ENCODE results near the gene PLCZ1.
"Not testable (repeated sequence)": the region's sequence is repeated elsewhere in the genome, so short reads cannot be mapped to it uniquely, and the experiment has no call there.

The PLCZ1 gene

GRCh38 chr12:18703911-18704310, 33.9 kb downstream of the PLCZ1 start:
- no peak for DNase-seq (ENCODE audit: low read depth in 2 of 2)

GRCh38 chr12:18703321-18703720, 34.5 kb downstream of the PLCZ1 start:
- DNase-seq (ENCODE audit: low read depth in 2 of 2), result no peak

GRCh38 chr12:18700271-18700670, 37.5 kb downstream of the PLCZ1 start:
- no peak for DNase-seq (ENCODE audit: low read depth in 2 of 2)

DNA sequence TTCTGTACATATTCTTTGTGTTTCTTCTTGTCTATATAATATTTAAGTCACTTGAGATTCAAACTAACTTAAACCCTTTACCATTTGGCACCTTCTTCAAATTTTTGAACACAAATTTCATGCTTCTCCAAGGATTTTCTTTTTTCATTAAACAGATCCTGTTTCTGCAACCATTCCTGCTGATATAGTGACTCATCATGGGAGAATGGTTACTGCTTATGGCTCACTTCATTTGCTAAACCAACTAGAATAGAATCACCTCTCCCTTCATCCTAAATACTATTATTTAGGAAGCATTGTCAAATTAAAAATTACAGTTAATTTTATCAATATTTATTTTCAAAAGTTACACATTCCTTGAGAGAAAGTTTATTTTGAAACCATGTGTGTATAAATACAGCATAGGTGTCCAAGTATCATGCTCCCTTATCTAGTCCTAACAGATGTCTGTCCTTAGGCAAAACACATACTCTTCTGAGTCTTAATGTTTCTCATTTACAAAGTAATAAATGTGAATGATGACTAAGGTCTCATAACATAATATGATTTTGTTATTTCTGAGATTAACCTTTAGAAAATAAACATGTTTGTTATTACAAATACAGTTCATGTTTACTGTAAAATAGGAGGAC, 40.7 kb downstream of the PLCZ1 start:
- no peak for DNase-seq (ENCODE audit: low read depth in 2 of 2)

- DNase-seq (ENCODE audit: low read depth in 2 of 2), result not testable (repeated sequence)
These were observed 43.8 kb downstream of the PLCZ1 start for GRCh38 chr12:18693986-18694385.

GRCh38 chr12:18690653-18691052, 47.2 kb downstream of the PLCZ1 start:
- DNase-seq (ENCODE audit: low read depth in 2 of 2), result no peak

DNA sequence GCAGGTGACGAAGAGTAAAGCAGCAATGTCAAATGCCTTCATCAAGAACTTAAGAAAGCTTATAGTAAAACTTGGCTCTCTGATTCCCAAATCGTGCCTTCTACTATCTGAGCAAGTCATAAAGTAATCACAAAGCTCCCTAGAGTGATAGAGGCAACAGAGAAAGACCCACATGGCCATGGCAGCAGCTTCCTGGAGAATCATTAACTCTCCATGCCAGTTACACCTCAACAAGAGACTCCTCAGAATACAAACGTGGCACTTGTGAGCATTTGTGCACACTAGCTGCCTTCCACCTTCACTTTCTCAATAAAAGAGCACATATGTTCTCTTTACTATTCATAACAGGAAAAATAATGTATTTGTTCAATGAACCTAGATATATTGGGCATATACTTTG, 48.0 kb downstream of the PLCZ1 start:
- no peak for DNase-seq (ENCODE audit: low read depth in 2 of 2)

DNA sequence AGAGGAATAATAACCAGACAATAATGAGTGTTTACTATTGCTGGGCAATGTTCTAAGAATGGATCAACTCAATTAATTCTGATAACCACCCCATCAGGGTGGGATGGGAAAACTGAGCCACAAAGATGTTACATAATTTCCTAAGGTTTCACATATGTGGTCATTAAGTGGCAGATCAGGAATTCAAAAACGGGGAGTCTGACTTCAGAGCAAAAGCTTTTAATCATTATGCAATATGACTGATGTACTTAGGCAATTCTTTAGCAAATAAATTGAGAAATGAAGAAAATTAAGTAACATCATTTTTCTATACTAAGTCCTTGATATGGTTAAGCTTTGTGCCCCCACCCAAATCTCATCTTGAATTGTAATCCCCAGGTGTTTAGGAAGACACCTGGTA, 53.4 kb downstream of the PLCZ1 start:
- no peak for DNase-seq (ENCODE audit: low read depth in 2 of 2)

GRCh38 chr12:18683327-18684013, 54.3 kb downstream of the PLCZ1 start:
- DNase-seq (ENCODE audit: low read depth in 2 of 2), result no peak

DNA sequence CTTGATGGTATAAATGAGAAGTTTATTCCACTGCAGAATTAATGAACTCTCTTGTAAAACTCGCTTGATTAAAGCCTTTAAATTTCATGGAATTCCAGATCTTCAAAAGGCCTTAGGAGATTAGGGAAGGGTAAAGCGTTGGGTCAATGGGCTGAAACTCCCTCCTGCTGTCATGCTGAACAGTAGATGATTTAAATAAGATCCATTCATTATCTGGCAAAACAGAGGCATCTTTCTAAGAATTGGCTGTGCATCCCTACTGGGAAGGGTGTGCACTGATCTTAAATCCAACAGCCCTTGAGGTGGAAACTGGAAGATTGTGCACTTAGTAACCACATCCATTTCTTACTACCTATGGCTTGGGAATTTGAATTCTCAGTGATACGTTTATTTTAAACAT, 56.0 kb downstream of the PLCZ1 start:
- no peak for DNase-seq (ENCODE audit: low read depth in 2 of 2)

- no peak for DNase-seq (ENCODE audit: low read depth in 2 of 2)
These were observed 60.7 kb downstream of the PLCZ1 start for GRCh38 chr12:18676996-18677588.

- DNase-seq (ENCODE audit: low read depth in 2 of 2), result no peak
These were observed 61.7 kb downstream of the PLCZ1 start for GRCh38 chr12:18676141-18676540.

DNA sequence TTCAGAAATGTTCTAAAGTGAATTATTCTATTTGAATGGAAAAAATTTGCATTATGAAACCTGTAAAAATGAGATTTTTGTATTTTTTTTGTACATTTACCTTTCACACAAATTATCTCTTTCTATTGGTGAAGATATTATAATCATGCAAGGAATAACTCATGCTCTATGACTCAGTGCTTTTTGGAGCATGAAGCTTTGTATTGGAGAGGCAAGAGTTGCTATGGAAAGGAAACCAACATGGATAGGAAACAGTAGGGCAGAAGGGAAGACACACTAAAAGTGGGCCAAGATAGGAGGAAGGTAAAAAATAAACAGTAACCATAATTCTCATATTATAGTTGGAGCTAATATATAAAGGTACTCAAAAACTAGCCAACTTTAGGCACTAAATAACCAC, 79.0 kb downstream of the PLCZ1 start:
- no peak for DNase-seq (ENCODE audit: low read depth in 2 of 2)

DNA sequence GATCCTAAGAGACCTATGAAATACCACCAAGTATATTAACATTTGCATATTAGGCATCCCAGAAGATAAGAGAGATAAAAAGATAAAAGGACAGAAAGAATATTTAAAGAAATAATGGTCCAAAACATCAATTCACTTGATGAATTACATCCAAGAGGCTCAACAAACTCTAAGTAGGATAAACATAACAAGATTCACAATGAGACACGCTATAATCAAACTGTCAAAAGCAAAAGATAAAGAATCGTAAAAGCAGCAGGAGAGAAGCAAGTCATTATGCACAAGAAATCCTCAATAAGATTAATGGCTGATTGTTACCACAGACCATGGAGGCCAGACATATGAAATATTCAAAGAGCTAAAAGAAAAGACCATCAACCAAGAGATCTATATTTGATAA, 79.6 kb downstream of the PLCZ1 start:
- no peak for DNase-seq (ENCODE audit: low read depth in 2 of 2)

GRCh38 chr12:18655351-18655750, 82.5 kb downstream of the PLCZ1 start:
- no peak for DNase-seq (ENCODE audit: low read depth in 2 of 2)

DNA sequence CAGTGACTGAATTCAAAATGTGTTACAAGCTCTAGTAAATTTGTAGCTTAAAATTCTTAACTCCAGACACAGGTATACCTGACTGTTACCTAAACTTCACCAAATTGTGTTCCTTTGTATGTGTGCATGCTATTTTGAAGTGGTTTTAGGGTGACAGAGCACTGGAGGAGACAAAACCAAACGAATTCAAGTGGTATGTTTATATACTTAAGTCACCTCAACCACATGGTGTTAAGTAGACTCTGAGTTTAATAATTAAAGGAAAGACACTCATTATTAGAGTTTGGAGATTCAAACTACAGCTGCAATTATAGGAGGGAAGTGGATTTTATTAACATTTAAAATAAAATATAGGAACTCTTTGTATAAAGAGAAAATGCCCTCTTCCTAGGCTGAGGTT, 84.3 kb downstream of the PLCZ1 start:
- no peak for DNase-seq (ENCODE audit: low read depth in 2 of 2)

DNA sequence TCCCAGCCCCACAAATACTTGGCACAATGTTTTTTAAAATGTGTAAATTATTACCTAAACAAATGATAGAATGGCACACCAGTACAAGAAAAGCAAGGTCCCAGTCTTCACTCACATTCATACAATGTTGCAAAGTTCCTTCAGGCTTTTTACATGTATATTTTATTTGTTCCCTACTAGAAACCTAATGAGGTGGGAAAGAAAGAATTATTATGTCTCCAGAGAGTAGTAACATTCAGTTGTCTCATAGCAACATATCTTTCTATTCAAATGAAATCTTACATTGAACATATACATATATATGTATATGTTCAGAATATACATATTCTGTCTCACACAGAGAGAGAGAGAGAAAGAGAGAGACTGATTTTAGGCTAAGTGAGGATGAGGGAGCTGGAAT, 85.2 kb downstream of the PLCZ1 start:
- no peak for DNase-seq (ENCODE audit: low read depth in 2 of 2)

DNA sequence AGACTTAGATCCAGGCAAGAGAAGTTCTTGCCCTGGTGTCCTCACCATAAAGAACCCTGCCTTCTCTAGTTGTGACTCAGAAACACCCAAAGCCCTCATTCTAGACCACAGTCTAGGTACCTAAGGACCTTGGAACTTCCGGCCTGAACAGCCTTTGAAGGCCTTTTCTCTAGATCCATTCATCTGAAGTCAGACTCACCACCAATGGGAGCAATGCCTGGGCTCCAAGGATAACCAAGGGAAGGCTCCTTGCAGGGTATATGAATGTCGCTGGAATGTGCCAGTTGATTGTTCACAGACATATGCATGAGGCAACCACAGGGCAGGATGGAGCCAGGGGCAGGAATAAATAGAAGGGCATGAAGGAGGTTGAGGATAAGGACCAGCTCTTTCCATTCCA, 86.3 kb downstream of the PLCZ1 start:
- no peak for DNase-seq (ENCODE audit: low read depth in 2 of 2)

DNA sequence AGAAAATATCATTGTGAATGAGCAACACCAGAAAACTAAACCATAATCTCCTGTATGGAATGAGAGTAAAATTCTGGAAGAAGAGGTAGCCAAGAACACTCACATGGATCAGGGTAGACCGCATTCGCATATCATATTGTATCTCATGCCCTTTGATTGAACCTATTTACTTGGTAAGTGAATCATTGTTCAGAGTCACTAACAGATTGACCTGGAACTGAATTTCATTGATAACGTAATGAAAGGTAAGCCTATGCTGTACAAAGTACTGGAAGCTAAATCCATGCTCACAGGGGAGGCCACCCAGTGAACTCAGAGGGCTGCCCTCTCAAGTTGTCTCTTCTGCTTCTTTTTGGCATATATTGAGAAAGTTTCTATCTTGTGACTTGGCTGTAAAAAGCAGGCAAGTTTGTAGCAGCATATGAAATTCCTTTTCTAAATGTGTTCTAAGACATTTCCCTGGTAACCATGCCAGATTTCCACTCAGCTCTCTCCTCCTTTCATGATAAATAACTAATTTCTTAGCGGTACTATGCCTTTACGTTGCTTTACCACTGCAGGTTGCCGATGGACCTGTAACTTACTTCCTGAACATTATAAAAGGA, 91.4 kb downstream of the PLCZ1 start:
- no peak for DNase-seq (ENCODE audit: low read depth in 2 of 2)

DNA sequence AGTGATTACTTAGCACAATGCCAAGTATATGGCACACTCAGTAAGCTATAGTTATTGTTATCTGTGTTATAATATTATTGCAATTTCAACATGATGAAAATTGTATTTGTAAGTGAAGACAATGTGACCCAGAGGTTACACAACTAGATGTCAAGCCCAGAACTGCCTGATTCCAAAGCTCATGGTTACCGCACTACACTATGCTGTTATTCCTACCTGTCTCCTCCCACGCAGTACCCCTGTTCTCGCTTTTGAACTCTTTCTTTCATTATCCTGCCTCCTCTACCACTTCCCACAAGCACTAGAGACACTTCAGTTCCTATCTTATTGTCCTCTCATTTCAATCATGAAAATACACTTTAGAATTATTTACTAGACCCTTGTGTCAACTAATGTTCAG, 93.2 kb downstream of the PLCZ1 start:
- DNase-seq (ENCODE audit: low read depth in 2 of 2), result no peak

- no peak for DNase-seq (ENCODE audit: low read depth in 2 of 2)
These were observed 94.1 kb downstream of the PLCZ1 start for GRCh38 chr12:18643681-18644080.

DNA sequence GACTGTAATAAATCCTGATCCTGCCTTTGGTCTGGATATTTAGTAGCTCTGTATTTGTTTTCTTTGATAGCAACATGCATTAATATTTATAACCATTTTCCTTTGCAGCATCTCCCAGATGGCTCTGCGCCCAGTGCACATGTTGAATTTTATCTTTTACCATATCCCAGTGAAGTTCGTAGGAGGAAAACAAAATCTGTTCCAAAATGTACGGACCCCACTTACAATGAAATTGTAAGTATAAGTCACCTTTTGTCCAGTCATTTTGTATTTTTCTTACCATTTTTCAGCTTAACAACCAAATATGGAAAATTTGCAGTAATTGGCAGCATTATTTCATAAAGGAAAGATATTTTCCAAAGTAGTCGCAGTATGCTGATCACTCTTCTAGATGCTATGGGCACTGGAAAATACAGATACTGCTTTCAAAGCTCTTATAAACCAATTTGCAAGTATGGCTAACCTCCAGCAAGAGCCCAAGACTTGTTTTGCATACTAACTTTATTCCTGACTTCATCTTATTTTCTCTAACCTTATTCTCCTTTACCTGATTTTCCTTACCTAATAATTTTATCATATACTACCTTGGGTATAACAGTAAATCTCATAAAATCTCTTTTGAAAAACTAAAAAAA, 97.4 kb downstream of the PLCZ1 start:
- DNase-seq (ENCODE audit: low read depth in 2 of 2), result no peak

GRCh38 chr12:18634382-18634781, 103.4 kb downstream of the PLCZ1 start:
- no peak for DNase-seq (ENCODE audit: low read depth in 2 of 2)

All from stimulated activated CD8-positive, alpha-beta memory T cell treated with anti-CD3 and anti-CD28 coated beads, Interleukin-15, amount 100 ng/mL, for 48 hours (primary cell).